RWPE2 (cell line): ENCODE data around the gene FOXO1.

Experiments used
- ATAC-seq: fragments of 200-7000 bp; cut with Tn5 transposase; 3 replicates; pipeline ENCODE4 v1.9.1; 2021; ENCODE audit warnings: low read depth
- DNase-seq: peaks from one replicate; pipeline ENCODE4 v3.0.0-alpha.2; 2020; ENCODE audit warnings: low spot score
- H3K27ac ChIP-seq: fragments of 450-650 bp; 2 replicates; pipeline ENCODE4 v1.5.1; 2017; ENCODE audit warnings: mild to moderate bottlenecking; ENCODE audit not compliant: poor library complexity, severe bottlenecking
- H3K27me3 ChIP-seq: fragments of 250-450 bp; sonication (Bioruptor Pico); 2 replicates; pipeline ENCODE4 v1.5.1; 2021; ENCODE audit warnings: mild to moderate bottlenecking, moderate library complexity; ENCODE audit not compliant: insufficient read depth, poor library complexity, severe bottlenecking
- H3K36me3 ChIP-seq: fragments of 250-450 bp; sonication (Bioruptor Pico); 2 replicates; pipeline ENCODE4 v1.5.1; 2020; ENCODE audit warnings: low read depth, mild to moderate bottlenecking, moderate library complexity
- H3K4me1 ChIP-seq: fragments of 250-450 bp; sonication (Bioruptor Pico); 2 replicates; pipeline ENCODE4 v1.5.1; 2021; ENCODE audit warnings: mild to moderate bottlenecking, moderate library complexity; ENCODE audit not compliant: insufficient read depth, poor library complexity, severe bottlenecking
- H3K4me3 ChIP-seq: fragments of 250-450 bp; sonication (Bioruptor Pico); 2 replicates; pipeline ENCODE4 v1.5.1; 2021; ENCODE audit warnings: mild to moderate bottlenecking, moderate library complexity; ENCODE audit not compliant: severe bottlenecking
- H3K9me3 ChIP-seq: fragments of 250-450 bp; sonication (Bioruptor Pico); 2 replicates; pipeline ENCODE4 v1.5.1; 2021; ENCODE audit warnings: mild to moderate bottlenecking, moderate library complexity; ENCODE audit not compliant: severe bottlenecking
- TF ChIP-seq, protein P1 (sequence below): fragments of 450-650 bp; IDR thresholded peaks from one replicate; pipeline ENCODE4 v1.5.1; 2017; ENCODE audit warnings: mild to moderate bottlenecking, moderate library complexity; ENCODE audit not compliant: poor library complexity, severe bottlenecking

Gene FOXO1

DNA sequence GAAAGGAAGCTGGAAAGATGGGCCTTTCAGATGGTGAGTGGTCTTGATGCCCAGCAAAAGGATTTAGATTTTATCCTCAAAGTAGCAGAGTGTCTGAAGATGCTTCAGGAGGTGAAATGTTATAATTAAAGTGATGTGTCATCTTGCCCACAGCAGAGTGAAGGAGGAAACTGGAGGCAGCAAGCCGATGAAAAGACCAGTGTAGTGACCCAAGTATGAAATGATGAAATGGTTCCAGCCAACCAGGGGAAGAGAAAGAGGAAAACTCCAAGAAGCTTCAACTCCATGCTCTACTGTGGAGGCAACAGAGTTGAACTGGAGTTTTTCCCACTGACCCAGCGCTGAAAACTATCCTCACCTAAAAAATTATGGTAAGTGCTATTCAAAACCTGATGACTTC, 66.7 kb downstream of the FOXO1 start:
- TF ChIP-seq, protein P1, sequence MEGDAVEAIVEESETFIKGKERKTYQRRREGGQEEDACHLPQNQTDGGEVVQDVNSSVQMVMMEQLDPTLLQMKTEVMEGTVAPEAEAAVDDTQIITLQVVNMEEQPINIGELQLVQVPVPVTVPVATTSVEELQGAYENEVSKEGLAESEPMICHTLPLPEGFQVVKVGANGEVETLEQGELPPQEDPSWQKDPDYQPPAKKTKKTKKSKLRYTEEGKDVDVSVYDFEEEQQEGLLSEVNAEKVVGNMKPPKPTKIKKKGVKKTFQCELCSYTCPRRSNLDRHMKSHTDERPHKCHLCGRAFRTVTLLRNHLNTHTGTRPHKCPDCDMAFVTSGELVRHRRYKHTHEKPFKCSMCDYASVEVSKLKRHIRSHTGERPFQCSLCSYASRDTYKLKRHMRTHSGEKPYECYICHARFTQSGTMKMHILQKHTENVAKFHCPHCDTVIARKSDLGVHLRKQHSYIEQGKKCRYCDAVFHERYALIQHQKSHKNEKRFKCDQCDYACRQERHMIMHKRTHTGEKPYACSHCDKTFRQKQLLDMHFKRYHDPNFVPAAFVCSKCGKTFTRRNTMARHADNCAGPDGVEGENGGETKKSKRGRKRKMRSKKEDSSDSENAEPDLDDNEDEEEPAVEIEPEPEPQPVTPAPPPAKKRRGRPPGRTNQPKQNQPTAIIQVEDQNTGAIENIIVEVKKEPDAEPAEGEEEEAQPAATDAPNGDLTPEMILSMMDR: no peak
- ATAC-seq: no peak
- peaks cover 3% of the 10 kb centered on the region for H3K4me1 ChIP-seq
- no peaks in the 10 kb centered on the region for H3K36me3 ChIP-seq
- H3K27me3 ChIP-seq: no peaks in the 10 kb centered on the region
- no peaks in the 10 kb centered on the region for H3K9me3 ChIP-seq
- DNase-seq: no peak
- H3K27ac ChIP-seq: no peak overlapping the region
- no peak overlapping the region for H3K4me3 ChIP-seq

DNA sequence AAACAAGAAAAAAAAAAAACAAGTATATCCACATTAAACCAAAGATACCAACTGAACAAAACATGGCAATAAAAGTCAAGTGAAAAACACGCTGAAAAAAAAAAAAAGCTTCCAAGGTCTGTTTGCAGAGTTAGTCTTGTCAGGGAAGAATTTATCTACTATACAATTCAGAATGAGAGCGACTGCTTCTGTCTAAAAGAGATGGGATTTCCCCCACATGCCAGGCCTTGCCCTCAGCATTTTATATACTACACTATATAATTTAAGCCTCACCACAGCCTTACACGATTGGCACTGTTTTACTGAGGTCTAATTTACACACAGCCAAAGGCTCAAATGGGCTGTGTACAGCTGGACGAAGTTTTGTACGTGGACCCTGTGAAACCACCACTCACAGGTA, 67.3 kb downstream of the FOXO1 start:
- TF ChIP-seq, protein P1: no peak

DNA sequence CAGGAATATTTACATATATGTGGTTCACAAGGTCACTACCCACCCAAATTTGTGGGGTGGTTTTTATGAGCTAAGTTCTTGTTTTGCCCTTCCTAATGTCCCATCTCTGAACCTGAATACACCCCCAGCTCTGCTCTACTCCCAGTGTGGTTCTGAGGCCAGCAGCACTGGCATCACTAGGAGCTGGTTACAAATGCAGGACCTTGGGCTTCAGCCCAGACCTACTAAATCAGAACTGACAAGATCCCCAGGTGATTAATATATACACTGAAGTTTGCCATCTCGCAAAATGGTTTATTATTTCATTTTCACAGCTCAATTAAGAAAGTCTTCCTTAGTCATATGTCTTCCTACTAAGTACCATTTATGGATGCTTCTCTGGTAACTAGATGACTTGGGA, 67.9 kb downstream of the FOXO1 start:
- Histone ChIP-seq H3K9me3 (no peaks in the 10 kb centered on the region), H3K36me3 (no peaks in the 10 kb centered on the region), H3K27ac (no peak overlapping the region), H3K4me1 (no peaks in the 10 kb centered on the region), H3K4me3 (no peak overlapping the region), H3K27me3 (no peaks in the 10 kb centered on the region)
- ATAC-seq: no peak
- TF ChIP-seq, protein P1: no peak
- no peak for DNase-seq

More for the DNA sequence above, 67.3 kb downstream of the FOXO1 start:
- DNase-seq: no peak
- no peak for ATAC-seq
- Histone ChIP-seq H3K27me3 (no peaks in the 10 kb centered on the region), H3K36me3 (no peaks in the 10 kb centered on the region), H3K27ac (no peak overlapping the region), H3K4me3 (no peak overlapping the region), H3K9me3 (no peaks in the 10 kb centered on the region), H3K4me1 (no peaks in the 10 kb centered on the region)

DNA sequence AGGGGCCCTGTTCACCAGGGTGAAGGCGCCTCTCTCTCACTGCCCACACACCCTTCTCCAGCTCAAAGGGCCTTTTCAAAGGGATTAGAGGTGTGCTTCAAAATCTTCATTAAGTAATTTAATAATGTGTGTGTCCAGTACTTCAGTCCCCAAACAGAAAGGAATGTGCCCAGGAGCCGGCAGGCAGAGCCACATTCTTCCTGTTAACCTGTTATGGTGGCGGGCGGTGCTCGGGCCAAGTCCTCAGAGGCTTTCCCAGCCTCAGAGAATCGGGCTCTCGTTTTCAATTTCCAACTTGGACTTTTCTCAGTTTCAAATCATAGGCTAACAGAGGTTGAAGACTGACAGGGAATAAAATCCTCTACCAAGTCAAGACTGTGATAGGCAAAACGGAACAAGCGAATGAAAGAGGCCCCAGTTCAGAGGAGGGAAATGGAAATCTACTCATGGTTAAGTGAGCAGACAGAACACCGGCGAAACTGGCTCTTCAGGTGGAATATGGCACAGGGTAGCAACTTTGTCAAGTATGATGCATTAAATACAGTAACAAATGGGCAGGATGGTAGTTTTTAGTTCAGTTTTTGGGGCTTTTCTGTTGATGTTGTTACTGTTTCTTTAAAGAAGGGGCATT, 68.6 kb downstream of the FOXO1 start:
- TF ChIP-seq, protein P1: no peak
- Histone ChIP-seq H3K27me3 (no peaks in the 10 kb centered on the region), H3K4me3 (no peak overlapping the region), H3K9me3 (no peaks in the 10 kb centered on the region), H3K27ac (no peak overlapping the region), H3K36me3 (no peaks in the 10 kb centered on the region), H3K4me1 (no peaks in the 10 kb centered on the region)
- ATAC-seq: no peak
- DNase-seq: no peak

DNA sequence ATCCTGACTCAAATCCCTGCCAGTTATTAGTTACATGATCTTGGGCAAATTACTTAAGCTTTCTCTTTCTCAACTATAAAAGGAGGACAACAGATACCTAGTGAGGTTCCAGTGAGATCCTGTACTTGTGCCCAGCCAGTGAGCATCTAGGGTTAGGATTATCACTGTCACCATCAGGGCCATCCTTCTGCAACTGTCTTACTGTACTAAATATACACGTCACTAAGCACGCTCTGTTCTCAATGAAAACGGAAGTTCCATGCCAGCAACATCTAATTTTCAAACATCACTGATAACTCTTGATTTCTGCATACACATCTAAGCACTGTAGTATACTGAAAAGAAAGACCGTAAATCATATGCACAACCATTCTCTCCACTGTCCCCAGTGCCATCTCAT, 70.0 kb downstream of the FOXO1 start:
- no peak overlapping the region for H3K27ac ChIP-seq
- DNase-seq (no peak), ATAC-seq (no peak)
- H3K4me1 ChIP-seq: no peaks in the 10 kb centered on the region
- TF ChIP-seq, protein P1: no peak
- no peak overlapping the region for H3K4me3 ChIP-seq
- no peaks in the 10 kb centered on the region for H3K27me3 ChIP-seq
- no peaks in the 10 kb centered on the region for H3K9me3 ChIP-seq
- H3K36me3 ChIP-seq: no peaks in the 10 kb centered on the region
